Cerebellar nuclear complex (tissue), 1 donor: ENCODE measurements around the gene PARD3B.

Source experiments
- DNase-seq, 2 experiments: peaks; one replicate each; lab custom pipeline; 2025; lab: John Stamatoyannopoulos, UW

The PARD3B gene

GRCh38 chr2:204842661-204843485, 297.6 kb downstream of the PARD3B start:
- DNase-seq: no peak

GRCh38 chr2:204846471-204846870, 301.2 kb downstream of the PARD3B start:
- no peak for DNase-seq

- no peak for DNase-seq
Measured at GRCh38 chr2:204849892-204850291, 304.6 kb downstream of the PARD3B start.

GRCh38 chr2:204850581-204850980, 305.3 kb downstream of the PARD3B start:
- DNase-seq: no peak

DNA sequence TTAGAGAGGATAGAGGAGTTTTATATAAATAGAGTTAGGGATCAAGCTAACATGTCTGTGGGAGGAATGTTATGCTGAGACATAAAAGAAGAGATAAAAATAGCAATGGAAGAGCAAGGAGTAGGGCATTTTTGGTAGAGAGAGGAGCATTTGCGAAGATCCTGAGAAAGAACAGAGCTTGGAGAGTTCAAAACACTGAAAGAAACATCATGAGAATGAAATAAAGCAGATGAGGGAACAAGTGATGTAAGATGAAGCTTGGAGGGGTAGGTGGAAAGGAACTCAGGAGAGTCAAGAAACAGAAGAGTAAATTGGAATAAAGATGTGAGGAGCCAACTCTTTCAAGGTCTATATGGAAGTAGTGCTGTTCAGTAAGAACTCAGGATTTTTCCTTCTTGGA, 308.6 kb downstream of the PARD3B start:
- DNase-seq: no peak

GRCh38 chr2:204860274-204860673, 315.0 kb downstream of the PARD3B start:
- DNase-seq: peak in 1 of 2 experiments; percentile 8

DNA sequence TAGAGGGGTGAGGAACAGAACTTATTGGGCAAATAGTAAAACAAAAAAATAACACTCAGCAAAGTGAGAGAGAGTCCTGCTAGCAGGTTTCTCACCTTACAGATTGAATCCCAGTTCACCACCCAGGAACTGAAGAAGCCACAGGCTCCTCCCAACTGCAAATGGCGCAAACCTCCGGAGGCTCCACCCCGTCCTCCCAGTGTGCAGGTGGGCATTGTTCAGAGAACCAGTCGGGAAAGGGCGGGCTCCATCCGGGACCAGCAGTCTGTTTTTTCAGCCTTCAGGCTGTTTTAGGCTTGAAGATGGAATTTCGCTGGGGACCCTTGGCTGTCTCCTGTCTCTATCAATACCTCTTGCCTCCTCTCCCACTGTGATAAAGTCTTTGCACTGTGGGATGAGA, 317.5 kb downstream of the PARD3B start:
- DNase-seq: no peak

GRCh38 chr2:204863336-204863735, 318.1 kb downstream of the PARD3B start:
- no peak for DNase-seq

- no peak for DNase-seq
Measured at GRCh38 chr2:204869132-204869823, 324.0 kb downstream of the PARD3B start.

DNA sequence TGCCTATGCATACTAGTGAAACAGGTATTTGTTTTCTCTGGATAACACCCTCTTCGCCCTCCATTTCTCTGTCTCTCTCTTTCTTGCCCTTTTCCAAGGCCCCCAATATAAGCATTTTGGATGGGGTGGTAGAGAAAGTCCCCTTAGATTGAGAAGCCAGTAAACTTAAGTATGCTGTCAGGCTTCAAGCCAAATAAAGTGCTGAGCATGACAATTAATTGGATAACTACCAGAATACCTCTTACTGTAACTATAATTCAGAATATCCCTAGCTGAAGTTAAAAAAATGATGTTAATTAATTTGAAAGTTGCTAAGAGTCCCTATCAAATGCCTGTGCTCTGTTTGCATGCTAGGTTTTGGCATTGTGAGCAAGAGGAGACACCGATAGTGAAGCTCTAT, 324.8 kb downstream of the PARD3B start:
- no peak for DNase-seq

DNA sequence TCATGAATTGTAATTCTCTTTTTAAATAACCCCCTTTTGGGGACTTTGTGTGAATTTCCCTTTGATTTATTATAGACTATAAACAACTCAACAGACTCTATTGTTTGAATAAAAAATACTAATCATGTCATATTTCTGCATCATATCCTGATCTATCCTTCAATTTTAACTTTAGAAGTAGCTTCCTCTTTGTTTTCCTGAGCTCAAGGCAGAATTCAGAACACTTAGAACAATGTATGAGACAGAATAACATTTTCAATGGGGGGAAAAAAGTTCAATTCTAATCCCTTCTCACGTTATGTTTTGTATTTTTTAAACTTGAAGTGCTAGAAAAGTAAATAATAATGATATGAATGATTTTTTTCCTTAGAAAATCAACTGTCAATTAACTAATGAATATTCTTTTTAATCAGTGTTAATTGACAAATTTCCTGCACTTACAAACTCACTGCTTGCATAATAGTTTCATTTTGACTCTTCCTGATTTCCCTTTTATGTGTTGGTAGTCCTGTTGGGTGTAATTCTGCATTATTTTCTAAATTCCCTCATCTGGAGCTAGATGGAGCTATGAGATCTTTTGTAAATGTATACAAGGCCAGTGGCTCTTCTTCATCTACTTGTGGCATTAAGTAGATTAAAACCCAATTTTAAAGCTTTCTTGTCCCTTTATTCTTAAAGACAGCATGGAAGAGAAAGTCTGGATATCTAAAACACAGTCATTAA, 326.1 kb downstream of the PARD3B start:
- DNase-seq: no peak

DNA sequence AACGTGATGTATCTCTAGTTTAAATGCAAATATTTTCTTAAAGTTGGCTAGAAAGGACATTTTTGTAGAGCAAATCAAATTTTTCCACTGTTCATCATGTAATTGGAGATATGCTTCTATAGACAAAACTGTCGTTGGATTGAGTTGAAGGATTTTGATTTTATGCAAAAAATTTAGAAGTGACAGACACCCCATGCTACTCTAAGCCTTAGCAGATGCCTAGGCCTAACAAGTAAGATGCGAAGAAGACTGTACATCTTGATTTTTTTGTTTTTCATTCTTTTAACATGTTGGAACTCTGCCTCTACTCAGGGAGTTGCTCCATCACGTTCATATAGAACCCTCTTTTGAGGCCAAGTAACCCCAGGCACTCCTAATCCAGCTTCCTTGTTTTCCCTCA, 331.0 kb downstream of the PARD3B start:
- no peak for DNase-seq

DNA sequence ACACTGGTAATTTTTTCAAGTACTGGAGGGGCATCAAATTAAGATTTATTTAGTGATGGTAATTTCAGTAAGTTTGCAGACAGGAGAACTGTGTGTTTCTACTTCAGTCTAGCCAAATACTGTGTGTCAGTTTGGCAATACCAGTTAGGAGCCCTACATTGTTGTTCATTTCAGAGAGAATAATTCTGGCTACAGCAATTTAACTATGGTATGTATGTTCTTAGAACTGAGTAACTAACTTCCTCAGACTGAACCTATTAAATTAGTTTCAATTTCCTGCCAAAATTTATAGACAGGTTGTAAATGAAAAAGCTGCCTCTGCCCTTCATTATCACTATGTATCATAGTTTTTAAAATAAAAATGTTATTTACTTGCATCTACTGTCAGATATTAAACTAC, 332.4 kb downstream of the PARD3B start:
- DNase-seq: no peak

- no peak for DNase-seq
Measured at GRCh38 chr2:204880928-204881327, 335.7 kb downstream of the PARD3B start.

GRCh38 chr2:204881655-204882054, 336.4 kb downstream of the PARD3B start:
- no peak for DNase-seq

DNA sequence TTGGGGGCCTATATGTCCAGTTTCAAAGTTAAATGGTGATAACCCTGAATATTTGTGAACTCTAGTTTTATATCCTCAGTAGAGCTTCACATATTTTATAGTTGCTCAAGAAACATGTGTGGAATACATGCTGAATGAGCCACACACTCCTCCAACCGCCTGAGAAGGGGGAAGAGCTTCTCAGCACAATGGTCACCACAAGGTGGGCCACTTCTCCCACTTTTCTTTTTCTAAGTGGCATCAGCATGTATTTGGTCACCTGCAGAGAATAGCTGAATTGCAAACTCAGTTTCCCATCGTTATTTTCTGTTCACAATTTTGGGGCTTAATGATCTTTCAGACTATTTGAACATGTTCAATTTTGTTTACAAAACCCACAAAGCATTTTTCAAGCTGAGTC, 340.5 kb downstream of the PARD3B start:
- DNase-seq: no peak

GRCh38 chr2:204886713-204887112, 341.4 kb downstream of the PARD3B start:
- DNase-seq: no peak

DNA sequence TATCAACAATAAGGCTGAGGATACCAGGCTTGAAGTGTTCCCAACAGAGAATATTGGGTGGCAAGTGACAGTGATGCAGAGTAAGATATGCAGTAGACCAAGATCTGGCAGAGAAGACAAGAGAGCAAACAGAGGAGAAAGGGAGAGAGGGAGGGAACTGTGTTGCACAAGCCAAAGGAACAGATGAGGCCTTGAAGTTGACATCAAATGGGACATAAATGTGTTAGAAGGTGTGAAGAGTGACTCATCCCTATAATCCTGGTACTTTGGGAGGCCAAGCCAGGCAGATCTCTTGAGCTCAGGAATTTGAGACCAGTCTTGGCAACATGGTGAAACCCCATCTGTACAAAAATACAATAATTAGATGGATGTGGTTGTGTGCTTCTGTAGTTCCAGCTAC, 342.9 kb downstream of the PARD3B start:
- DNase-seq: no peak

- no peak for DNase-seq
Measured at GRCh38 chr2:204890680-204891079, 345.4 kb downstream of the PARD3B start.

DNA sequence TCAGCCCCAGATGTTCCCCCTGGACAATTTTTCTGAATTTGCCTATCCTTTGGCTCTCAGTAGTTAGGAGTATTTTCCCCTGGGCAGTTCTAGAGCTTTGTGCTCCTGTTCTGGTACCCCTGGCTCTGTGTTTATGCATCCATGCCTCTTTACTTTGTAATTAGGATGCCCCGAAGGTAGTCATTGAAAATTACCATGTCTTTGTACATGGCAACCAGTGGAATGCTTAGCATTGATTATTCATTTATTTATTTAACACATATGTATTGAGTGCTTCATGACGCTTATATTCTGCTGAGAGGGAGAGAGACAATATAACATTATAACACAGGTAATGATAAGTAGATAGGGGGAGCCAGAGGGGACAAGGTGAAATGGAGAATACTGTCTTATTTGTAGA, 346.5 kb downstream of the PARD3B start:
- DNase-seq: no peak

- no peak for DNase-seq
Measured at GRCh38 chr2:204892506-204893255, 347.4 kb downstream of the PARD3B start.

- no peak for DNase-seq
Measured at GRCh38 chr2:204896146-204896545, 350.9 kb downstream of the PARD3B start.
